HepG2 (cell line): ENCODE results near the gene SLC22A31. TPM values are rescaled to one million over a fixed set of nuclear protein-coding genes. Genes with fewer than 3 reads are reported as not detected.

ENCODE experiments used
- ATAC-seq: fragments of 200-7000 bp; cut with Tn5 transposase; 3 replicates; pipeline ENCODE4 v1.9.1; 2020; ENCODE audit warnings: mild to moderate bottlenecking, moderate library complexity
- BruUV-seq: library from RNA; stranded (reverse); fragments of 400-500 nt; replicated peaks from 2 replicates; lab custom pipeline; 2021; lab: Mats Ljungman, UMichigan
- CTCF ChIA-PET: fragments of 300-600 bp; formaldehyde crosslinking; extraction: SDS; loops from one replicate; lab custom pipeline; 2021; ENCODE audit warnings: low total read pairs, inconsistent platforms, low intra/inter-chr PET ratio; lab: Yijun Ruan, JAX
- POLR2A ChIA-PET: fragments of 350-600 bp; sonication (Branson Sonifier 250); formaldehyde crosslinking; loops from one replicate; lab custom pipeline; 2020; ENCODE audit warnings: antibody characterized with exemption, inconsistent platforms; lab: Yijun Ruan, JAX
- DNase-seq: peaks from one replicate; pipeline ENCODE4 v3.0.0-alpha.2; 2015; ENCODE audit warnings: low spot score
- FAIRE-seq: peaks from 3 replicates; lab custom pipeline; 2011; peaks lifted over from hg19 to GRCh38; lab: Jason Lieb, UNC
- H2AFZ ChIP-seq: one replicate; pipeline ENCODE4 v1.6.1; 2011; ENCODE audit warnings: low read length, inconsistent platforms
- H3K27ac ChIP-seq: fragments of 300-600 bp; 3 replicates; pipeline ENCODE4 v1.8.0; 2011; ENCODE audit warnings: mixed run types, mild to moderate bottlenecking, mixed read lengths, low read length, inconsistent platforms; ENCODE audit not compliant: insufficient read depth; ENCODE audit errors: extremely low read length
- H3K27me3 ChIP-seq, 2 experiments: fragments of 200-600 bp in 1 of 2; 2 replicates in 1 of 2; 3 replicates in 1 of 2; pipeline versions ENCODE4 v1.6.0 to v1.8.0; 2011; ENCODE audit warnings: low read length in 2 of 2, mild to moderate bottlenecking in 2 of 2, moderate library complexity in 2 of 2, inconsistent platforms in 1 of 2; ENCODE audit not compliant: insufficient read depth in 2 of 2, control insufficient read depth in 1 of 2
- H3K36me3 ChIP-seq, 2 experiments: fragments of 200-600 bp in 1 of 2; replicated peaks in 1 of 2; 2 replicates in 1 of 2; 3 replicates in 1 of 2; pipeline versions ENCODE4 v1.5.1 to v1.8.0; 2011; ENCODE audit warnings: low read length in 2 of 2, inconsistent platforms in 1 of 2; ENCODE audit not compliant: insufficient read depth in 2 of 2, control insufficient read depth in 1 of 2
- H3K4me1 ChIP-seq: 2 replicates; pipeline ENCODE4 v1.5.1; 2012; ENCODE audit warnings: low read length, inconsistent platforms; ENCODE audit not compliant: insufficient read depth
- H3K4me2 ChIP-seq: 2 replicates; pipeline ENCODE4 v1.6.0; 2011; ENCODE audit warnings: low read depth, low read length, inconsistent platforms
- H3K4me3 ChIP-seq, 3 experiments: fragments of 200-600 bp in 1 of 3; sonication (generic), shearing (Covaris generic) in 1 of 3; replicated peaks in 1 of 3; 2 replicates each; pipeline ENCODE4 v1.5.1; 2011 to 2016; ENCODE audit warnings: low read length in 3 of 3, inconsistent platforms in 2 of 3, low read depth in 2 of 3, mild to moderate bottlenecking in 2 of 3, control low read depth in 1 of 3, mixed read lengths in 1 of 3; ENCODE audit not compliant: insufficient read depth in 1 of 3
- H3K79me2 ChIP-seq: one replicate; pipeline ENCODE4 v1.6.1; 2011; ENCODE audit warnings: low read length, inconsistent platforms; ENCODE audit not compliant: insufficient read depth
- H3K9ac ChIP-seq: 2 replicates; pipeline ENCODE4 v1.6.0; 2011; ENCODE audit warnings: mild to moderate bottlenecking, low read depth, low read length, inconsistent platforms; ENCODE audit not compliant: insufficient read depth
- H3K9me3 ChIP-seq: 2 replicates; pipeline ENCODE4 v1.5.1; 2012; ENCODE audit warnings: mild to moderate bottlenecking, low read length
- H4K20me1 ChIP-seq: 2 replicates; pipeline ENCODE4 v1.6.0; 2011; ENCODE audit warnings: inconsistent platforms, mild to moderate bottlenecking, low read length, moderate library complexity; ENCODE audit not compliant: insufficient read depth
- AGO1 ChIP-seq: fragments of 200-400 bp; formaldehyde crosslinking; IDR thresholded peaks from 2 replicates; pipeline ENCODE4 v1.6.1; 2017; ENCODE audit warnings: mild to moderate bottlenecking, low read depth, low read length, moderate library complexity; ENCODE audit not compliant: poor library complexity, severe bottlenecking
- NRL ChIP-seq: sonication (generic); formaldehyde crosslinking; IDR thresholded peaks from 2 replicates; pipeline ENCODE4 v1.5.0; 2020; ENCODE audit warnings: missing genetic modification reagents, mild to moderate bottlenecking, moderate library complexity, borderline replicate concordance
- RARG ChIP-seq: sonication (generic); formaldehyde crosslinking; IDR thresholded peaks from 2 replicates; pipeline ENCODE4 v1.4.0; 2020; ENCODE audit warnings: low read depth, mild to moderate bottlenecking, missing genetic modification reagents
- SALL2 ChIP-seq: sonication (generic); formaldehyde crosslinking; IDR thresholded peaks from 2 replicates; pipeline ENCODE4 v1.8.1; 2023; ENCODE audit warnings: mild to moderate bottlenecking, missing genetic modification reagents, inconsistent platforms
- ZNF263 ChIP-seq: sonication (generic); formaldehyde crosslinking; IDR thresholded peaks from 2 replicates; pipeline ENCODE4 v1.4.0; 2020; ENCODE audit warnings: missing genetic modification reagents
- ZNF30 ChIP-seq: sonication (generic); formaldehyde crosslinking; IDR thresholded peaks from 2 replicates; pipeline ENCODE4 v1.5.0; 2020; ENCODE audit warnings: mild to moderate bottlenecking, missing genetic modification reagents
- ZNF33B ChIP-seq: sonication (generic); formaldehyde crosslinking; IDR thresholded peaks from 2 replicates; pipeline ENCODE4 v1.5.1; 2020; ENCODE audit warnings: mild to moderate bottlenecking, missing genetic modification reagents
- ZNF616 ChIP-seq: sonication (generic); formaldehyde crosslinking; IDR thresholded peaks from 2 replicates; pipeline ENCODE4 v1.5.0; 2020; ENCODE audit warnings: low read depth, mild to moderate bottlenecking, missing genetic modification reagents
- ZNF746 ChIP-seq: sonication (generic); formaldehyde crosslinking; IDR thresholded peaks from 2 replicates; pipeline ENCODE4 v1.8.0; 2022; ENCODE audit warnings: mild to moderate bottlenecking, missing genetic modification reagents
- ZSCAN25 ChIP-seq: sonication (generic); formaldehyde crosslinking; IDR thresholded peaks from 2 replicates; pipeline ENCODE4 v1.8.0; 2022; ENCODE audit warnings: mild to moderate bottlenecking, missing genetic modification reagents
- WGBS: methylation state at CpG from one replicate; pipeline ENCODE4 v1.1.6; 2017; ENCODE audit warnings: low lambda C conversion rate; 5-methylcytosine and 5-hydroxymethylcytosine counted together
- in situ Hi-C: cut with HindIII; loops from 2 replicates; pipeline ENCODE4 v1.10.0; 2017; ENCODE audit warnings: low pct_unique_long_range_greater_than_20kb; ENCODE audit not compliant: extremely low pct_ligation_motif_present
- intact Hi-C: fragments of 100-400 bp; cut with micrococcal nuclease; formaldehyde crosslinking; loops from one replicate; pipeline ENCODE4 v1.10.0; 2022; ENCODE audit not compliant: unreplicated experiment
- polyA plus RNA-seq, 8 experiments: library from polyadenylated mRNA; depleted of rRNA in 3 of 8; stranded (reverse) in 7 of 8; unstranded in 1 of 8; fragments of >200 nt; fragmentation: Illumina TruSeq in 4 of 8; extraction: Trizol in 4 of 8; gene quantifications; 2 replicates each; pipeline versions ENCODE4 v1.2.1 to v1.2.3, GENCODE V29; 2011 to 2016; ENCODE audit warnings: low read depth in 4 of 8, missing spikeins in 1 of 8, mixed read lengths in 1 of 8; ENCODE audit not compliant: insufficient read depth in 1 of 8
- total RNA-seq, 5 experiments: library from RNA; depleted of rRNA; stranded (reverse); fragments of >200 nt; fragmentation: Illumina TruSeq; extraction: Trizol; gene quantifications; 2 replicates each; pipeline ENCODE4 v1.2.3, GENCODE V29; 2016; ENCODE audit warnings: low read depth in 1 of 5
- TF ChIP-seq, protein P1 (sequence below): sonication (generic); formaldehyde crosslinking; IDR thresholded peaks from 2 replicates; pipeline ENCODE4 v1.4.0; 2020; ENCODE audit warnings: missing genetic modification reagents
- TF ChIP-seq, protein P2 (sequence below): sonication (generic); formaldehyde crosslinking; IDR thresholded peaks from 2 replicates; pipeline ENCODE4 v1.4.0; 2020; ENCODE audit warnings: mild to moderate bottlenecking, missing genetic modification reagents
- TF ChIP-seq, protein P3 (sequence below): sonication (generic); formaldehyde crosslinking; IDR thresholded peaks from 2 replicates; pipeline ENCODE4 v1.5.1; 2020; ENCODE audit warnings: missing genetic modification reagents, mild to moderate bottlenecking, borderline replicate concordance
- TF ChIP-seq, protein P4 (sequence below): sonication (generic); formaldehyde crosslinking; conservative IDR thresholded peaks from 2 replicates; pipeline ENCODE4 v1.4.0; 2020; ENCODE audit warnings: missing genetic modification reagents

Gene SLC22A31
- total and polyA plus RNA-seq, 2 of the 13 experiments (the other 11 are each of a cell fraction or from before 2014, with no cell fraction given): 67.3 to 83.3 TPM

DNA sequence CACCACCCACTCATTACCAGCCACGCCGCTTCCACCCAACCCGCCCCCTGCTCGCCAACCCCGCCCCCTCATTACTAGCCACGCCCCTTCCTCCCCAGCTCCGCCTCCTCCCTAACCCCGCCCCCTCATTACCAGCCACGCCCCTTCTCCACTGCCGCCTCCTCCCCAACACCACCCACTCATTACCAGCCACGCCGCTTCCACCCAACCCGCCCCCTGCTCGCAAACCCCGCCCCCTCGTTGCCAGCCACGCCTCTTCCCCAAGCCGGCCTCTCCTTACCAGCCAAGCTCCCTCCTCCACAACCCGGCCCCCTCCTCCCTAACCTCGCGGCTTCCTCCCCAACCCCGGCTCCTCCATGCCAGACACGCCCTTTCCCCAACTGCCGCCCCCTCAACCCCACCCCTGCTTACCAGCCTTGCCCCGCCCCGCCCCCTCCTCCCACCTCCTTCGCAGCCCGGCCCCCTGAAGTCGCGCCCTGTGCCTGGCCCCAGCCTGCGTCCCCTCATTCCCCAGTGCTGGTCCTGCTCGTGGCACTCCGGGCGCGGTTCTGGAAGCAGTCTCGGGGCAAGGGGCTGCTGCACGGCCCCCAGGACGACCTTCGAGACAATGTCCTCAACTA, 7.3 kb downstream of the SLC22A31 start:
- H3K4me3 ChIP-seq: no peak overlapping the region
- FAIRE-seq (no peak), ATAC-seq (peak; percentile 1; the same call in 2 of the 3 replicates), DNase-seq (peak; percentile 70)
- H3K79me2 ChIP-seq: peaks cover 6% of the 10 kb centered on the region
- H3K9ac ChIP-seq: no peak overlapping the region
- H3K9me3 ChIP-seq: no peaks in the 10 kb centered on the region
- intact Hi-C loops (no loop called here), in situ Hi-C loops (no loop called here)
- WGBS: 41% methylated on average over 35 of the region's 39 CpGs
- ChIA-PET CTCF (no interaction called here), POLR2A (interaction anchor here (0.8 to 3.0 kb wide), 13 partner anchors 7 to 434 kb away, joined by 3 to 44 read pairs (median 6); partner anchors contain the start of genes APRT, CDH15, PIEZO1 and SLC22A31)
- no TSS peak for BruUV-seq
- H2AFZ ChIP-seq: no peak overlapping the region
- peaks cover 23% of the 10 kb centered on the region; the same call in 1 of the 2 replicates for H4K20me1 ChIP-seq
- peaks cover 0 to 3% of the 10 kb centered on the region in 2 experiments; a peak in 1 of 5 replicates for H3K36me3 ChIP-seq
- H3K4me2 ChIP-seq: no peak overlapping the region
- H3K4me1 ChIP-seq: peaks cover 50% of the 10 kb centered on the region
- H3K27me3 ChIP-seq: no peaks in the 10 kb centered on the region; a peak in 1 of 5 replicates
- peak overlapping the region; percentile 53 for H3K27ac ChIP-seq
- no peak for TF ChIP-seq SALL2 (CRISPR knock-in tag)
- TF ChIP-seq ZNF616 (CRISPR knock-in tag): no peak
- TF ChIP-seq ZNF263 (CRISPR knock-in tag): peak; percentile 86
- TF ChIP-seq, protein P1, sequence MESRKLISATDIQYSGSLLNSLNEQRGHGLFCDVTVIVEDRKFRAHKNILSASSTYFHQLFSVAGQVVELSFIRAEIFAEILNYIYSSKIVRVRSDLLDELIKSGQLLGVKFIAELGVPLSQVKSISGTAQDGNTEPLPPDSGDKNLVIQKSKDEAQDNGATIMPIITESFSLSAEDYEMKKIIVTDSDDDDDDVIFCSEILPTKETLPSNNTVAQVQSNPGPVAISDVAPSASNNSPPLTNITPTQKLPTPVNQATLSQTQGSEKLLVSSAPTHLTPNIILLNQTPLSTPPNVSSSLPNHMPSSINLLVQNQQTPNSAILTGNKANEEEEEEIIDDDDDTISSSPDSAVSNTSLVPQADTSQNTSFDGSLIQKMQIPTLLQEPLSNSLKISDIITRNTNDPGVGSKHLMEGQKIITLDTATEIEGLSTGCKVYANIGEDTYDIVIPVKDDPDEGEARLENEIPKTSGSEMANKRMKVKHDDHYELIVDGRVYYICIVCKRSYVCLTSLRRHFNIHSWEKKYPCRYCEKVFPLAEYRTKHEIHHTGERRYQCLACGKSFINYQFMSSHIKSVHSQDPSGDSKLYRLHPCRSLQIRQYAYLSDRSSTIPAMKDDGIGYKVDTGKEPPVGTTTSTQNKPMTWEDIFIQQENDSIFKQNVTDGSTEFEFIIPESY (CRISPR knock-in tag): peak; percentile 70
- TF ChIP-seq AGO1: peak; percentile 87
- TF ChIP-seq NRL (CRISPR knock-in tag): no peak
- TF ChIP-seq, protein P2, sequence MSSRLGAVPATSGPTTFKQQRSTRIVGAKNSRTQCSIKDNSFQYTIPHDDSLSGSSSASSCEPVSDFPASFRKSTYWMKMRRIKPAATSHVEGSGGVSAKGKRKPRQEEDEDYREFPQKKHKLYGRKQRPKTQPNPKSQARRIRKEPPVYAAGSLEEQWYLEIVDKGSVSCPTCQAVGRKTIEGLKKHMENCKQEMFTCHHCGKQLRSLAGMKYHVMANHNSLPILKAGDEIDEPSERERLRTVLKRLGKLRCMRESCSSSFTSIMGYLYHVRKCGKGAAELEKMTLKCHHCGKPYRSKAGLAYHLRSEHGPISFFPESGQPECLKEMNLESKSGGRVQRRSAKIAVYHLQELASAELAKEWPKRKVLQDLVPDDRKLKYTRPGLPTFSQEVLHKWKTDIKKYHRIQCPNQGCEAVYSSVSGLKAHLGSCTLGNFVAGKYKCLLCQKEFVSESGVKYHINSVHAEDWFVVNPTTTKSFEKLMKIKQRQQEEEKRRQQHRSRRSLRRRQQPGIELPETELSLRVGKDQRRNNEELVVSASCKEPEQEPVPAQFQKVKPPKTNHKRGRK (CRISPR knock-in tag): no peak
- TF ChIP-seq, protein P3, sequence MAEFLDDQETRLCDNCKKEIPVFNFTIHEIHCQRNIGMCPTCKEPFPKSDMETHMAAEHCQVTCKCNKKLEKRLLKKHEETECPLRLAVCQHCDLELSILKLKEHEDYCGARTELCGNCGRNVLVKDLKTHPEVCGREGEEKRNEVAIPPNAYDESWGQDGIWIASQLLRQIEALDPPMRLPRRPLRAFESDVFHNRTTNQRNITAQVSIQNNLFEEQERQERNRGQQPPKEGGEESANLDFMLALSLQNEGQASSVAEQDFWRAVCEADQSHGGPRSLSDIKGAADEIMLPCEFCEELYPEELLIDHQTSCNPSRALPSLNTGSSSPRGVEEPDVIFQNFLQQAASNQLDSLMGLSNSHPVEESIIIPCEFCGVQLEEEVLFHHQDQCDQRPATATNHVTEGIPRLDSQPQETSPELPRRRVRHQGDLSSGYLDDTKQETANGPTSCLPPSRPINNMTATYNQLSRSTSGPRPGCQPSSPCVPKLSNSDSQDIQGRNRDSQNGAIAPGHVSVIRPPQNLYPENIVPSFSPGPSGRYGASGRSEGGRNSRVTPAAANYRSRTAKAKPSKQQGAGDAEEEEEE (CRISPR knock-in tag): no peak
- TF ChIP-seq, protein P4, sequence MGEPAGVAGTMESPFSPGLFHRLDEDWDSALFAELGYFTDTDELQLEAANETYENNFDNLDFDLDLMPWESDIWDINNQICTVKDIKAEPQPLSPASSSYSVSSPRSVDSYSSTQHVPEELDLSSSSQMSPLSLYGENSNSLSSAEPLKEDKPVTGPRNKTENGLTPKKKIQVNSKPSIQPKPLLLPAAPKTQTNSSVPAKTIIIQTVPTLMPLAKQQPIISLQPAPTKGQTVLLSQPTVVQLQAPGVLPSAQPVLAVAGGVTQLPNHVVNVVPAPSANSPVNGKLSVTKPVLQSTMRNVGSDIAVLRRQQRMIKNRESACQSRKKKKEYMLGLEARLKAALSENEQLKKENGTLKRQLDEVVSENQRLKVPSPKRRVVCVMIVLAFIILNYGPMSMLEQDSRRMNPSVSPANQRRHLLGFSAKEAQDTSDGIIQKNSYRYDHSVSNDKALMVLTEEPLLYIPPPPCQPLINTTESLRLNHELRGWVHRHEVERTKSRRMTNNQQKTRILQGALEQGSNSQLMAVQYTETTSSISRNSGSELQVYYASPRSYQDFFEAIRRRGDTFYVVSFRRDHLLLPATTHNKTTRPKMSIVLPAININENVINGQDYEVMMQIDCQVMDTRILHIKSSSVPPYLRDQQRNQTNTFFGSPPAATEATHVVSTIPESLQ (CRISPR knock-in tag): no peak
- TF ChIP-seq ZNF30 (CRISPR knock-in tag): no peak
- no peak for TF ChIP-seq ZSCAN25 (CRISPR knock-in tag)
- TF ChIP-seq ZNF33B (CRISPR knock-in tag): no peak
- no peak for TF ChIP-seq ZNF746 (CRISPR knock-in tag)
- TF ChIP-seq RARG (CRISPR knock-in tag): no peak
